Suprapubic skin (tissue), 4 donors: ENCODE measurements around the gene F7. TPM values are rescaled to one million over a fixed set of nuclear protein-coding genes. Genes with fewer than 3 reads are reported as not detected.

Source experiments
- DNase-seq, 2 donors: peaks; one replicate each; pipeline ENCODE4 v3.0.0-alpha.2; 2019; ENCODE audit warnings: low spot score in 2 of 2
- H3K27ac ChIP-seq: fragments of 200-600 bp; sonication (generic); one replicate; pipeline ENCODE4 v1.5.1; 2019
- H3K27me3 ChIP-seq: fragments of 200-600 bp; sonication (generic); one replicate; pipeline ENCODE4 v1.5.1; 2019
- H3K36me3 ChIP-seq: fragments of 200-600 bp; sonication (generic); one replicate; pipeline ENCODE4 v1.5.1; 2019
- H3K4me1 ChIP-seq: fragments of 200-600 bp; sonication (generic); one replicate; pipeline ENCODE4 v1.5.1; 2019
- H3K4me3 ChIP-seq: fragments of 200-600 bp; sonication (generic); one replicate; pipeline ENCODE4 v1.5.1; 2019; ENCODE audit warnings: mild to moderate bottlenecking
- H3K9me3 ChIP-seq: fragments of 200-600 bp; sonication (generic); one replicate; pipeline ENCODE4 v1.5.1; 2019
- EP300 ChIP-seq: sonication (generic); formaldehyde crosslinking; IDR thresholded peaks from one replicate; pipeline ENCODE4 v1.6.1; 2017; ENCODE audit warnings: antibody characterized with exemption
- POLR2A ChIP-seq, 2 donors: fragments of 450-650 bp; IDR thresholded peaks; one replicate each; pipeline ENCODE4 v1.6.1; 2017; ENCODE audit warnings: antibody characterized with exemption in 2 of 2, mild to moderate bottlenecking in 2 of 2, moderate library complexity in 2 of 2
- POLR2AphosphoS5 ChIP-seq, 3 donors: sonication (generic); formaldehyde crosslinking; IDR thresholded peaks; one replicate each; pipeline ENCODE4 v1.6.1; 2017; ENCODE audit warnings: antibody characterized with exemption in 3 of 3
- WGBS: methylation state at CpG from one replicate; pipeline ENCODE4 v1.1.5; 2018; 5-methylcytosine and 5-hydroxymethylcytosine counted together
- total RNA-seq, 4 donors: library from RNA; depleted of rRNA; stranded (reverse); fragments of >200 nt; gene quantifications; one replicate each; pipeline ENCODE4 v1.1.0, GENCODE V29; 2016
- TF ChIP-seq, protein P1 (sequence below), 2 donors: fragments of 200-600 bp in 1 of 2; fragments of 450-650 bp in 1 of 2; sonication (generic) in 1 of 2; IDR thresholded peaks; one replicate each; pipeline ENCODE4 v1.5.1; 2016 to 2019; ENCODE audit warnings: antibody characterized with exemption in 2 of 2, mild to moderate bottlenecking in 1 of 2, moderate library complexity in 1 of 2

F7 gene
- total RNA-seq, 4 donors from 2014 or later, result not detected

DNA sequence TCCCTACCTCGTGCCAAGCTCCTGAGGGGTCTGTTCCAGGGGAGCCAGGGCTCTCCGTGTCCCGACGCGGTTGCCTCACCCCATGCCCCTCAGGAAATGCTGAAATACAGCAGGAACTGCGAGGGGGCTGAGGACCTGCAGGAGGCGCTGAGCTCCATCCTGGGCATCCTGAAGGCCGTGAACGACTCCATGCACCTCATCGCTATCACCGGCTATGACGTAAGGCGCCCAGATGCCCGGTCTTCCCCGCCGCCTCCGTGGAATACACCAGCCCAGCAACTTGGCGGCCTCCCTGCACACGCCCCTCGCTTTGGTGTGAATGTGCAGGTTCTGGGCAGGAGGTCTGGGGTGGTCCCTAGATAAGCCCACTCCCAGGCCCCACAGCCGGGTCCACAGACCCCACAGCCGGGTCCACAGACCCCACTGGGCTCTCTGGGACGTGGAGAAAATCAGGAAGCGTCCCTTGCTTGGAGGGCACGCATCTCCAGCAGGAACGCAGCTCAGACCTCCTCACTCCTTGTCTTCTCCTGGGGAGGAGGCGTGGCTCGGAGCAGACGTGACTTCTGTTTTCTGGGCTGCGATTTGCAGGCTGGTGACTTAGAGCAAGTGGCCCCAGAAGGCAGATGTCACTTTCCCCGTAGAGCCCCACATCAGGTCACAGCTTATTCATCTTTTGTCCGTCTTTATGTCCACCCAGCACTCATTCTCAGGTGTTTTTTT lies 19.4 kb upstream of the F7 start:
- 77% methylated on average over 12 of the region's 32 CpGs for WGBS
- peaks cover 39% of the 10 kb centered on the region for H3K36me3 ChIP-seq

DNA sequence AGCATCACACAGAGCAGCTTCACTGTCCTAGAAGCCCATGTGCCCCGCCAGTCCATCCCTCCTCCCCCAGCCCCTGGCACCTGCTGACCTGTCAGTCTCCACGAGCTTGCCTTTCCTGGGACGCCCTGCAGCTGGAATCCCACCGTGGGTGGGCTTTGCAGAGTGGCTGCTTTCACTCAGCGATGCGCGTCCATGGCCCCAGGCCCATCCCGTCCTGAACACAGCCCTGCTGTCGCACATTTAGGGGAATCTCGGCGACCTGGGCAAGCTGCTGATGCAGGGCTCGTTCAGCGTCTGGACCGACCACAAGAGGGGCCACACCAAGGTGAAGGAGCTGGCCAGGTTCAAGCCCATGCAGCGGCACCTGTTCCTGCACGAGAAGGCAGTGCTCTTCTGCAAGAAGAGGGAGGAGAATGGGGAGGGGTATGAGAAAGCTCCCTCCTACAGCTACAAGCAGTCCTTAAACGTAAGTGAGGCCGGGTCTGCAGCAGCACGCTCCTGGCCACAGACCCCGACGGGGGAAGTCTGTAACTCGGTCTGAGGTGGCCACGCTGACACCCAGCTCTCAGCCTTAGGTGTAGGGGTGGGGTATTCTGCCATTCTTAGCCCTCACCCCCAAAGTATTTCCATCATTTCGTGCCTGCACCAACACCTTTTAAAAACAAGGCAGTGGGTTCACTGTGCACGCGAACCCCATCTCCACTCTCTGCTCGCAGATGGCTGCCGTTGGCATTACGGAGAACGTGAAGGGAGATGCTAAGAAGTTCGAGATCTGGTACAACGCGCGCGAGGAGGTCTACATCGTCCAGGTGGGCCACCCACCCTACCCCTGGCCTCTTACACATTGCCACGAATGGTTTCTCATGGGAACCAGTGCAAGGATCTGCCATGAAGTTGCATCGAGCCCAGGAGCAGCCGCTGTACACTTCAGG lies 18.3 kb upstream of the F7 start:
- no peak for DNase-seq
- H3K4me3 ChIP-seq, result no peak overlapping the region
- no peak for TF ChIP-seq POLR2AphosphoS5 (IDR thresholded peaks at IDR 0.05)
- TF ChIP-seq POLR2A (IDR thresholded peaks at IDR 0.05), result no peak
- TF ChIP-seq, protein P1, sequence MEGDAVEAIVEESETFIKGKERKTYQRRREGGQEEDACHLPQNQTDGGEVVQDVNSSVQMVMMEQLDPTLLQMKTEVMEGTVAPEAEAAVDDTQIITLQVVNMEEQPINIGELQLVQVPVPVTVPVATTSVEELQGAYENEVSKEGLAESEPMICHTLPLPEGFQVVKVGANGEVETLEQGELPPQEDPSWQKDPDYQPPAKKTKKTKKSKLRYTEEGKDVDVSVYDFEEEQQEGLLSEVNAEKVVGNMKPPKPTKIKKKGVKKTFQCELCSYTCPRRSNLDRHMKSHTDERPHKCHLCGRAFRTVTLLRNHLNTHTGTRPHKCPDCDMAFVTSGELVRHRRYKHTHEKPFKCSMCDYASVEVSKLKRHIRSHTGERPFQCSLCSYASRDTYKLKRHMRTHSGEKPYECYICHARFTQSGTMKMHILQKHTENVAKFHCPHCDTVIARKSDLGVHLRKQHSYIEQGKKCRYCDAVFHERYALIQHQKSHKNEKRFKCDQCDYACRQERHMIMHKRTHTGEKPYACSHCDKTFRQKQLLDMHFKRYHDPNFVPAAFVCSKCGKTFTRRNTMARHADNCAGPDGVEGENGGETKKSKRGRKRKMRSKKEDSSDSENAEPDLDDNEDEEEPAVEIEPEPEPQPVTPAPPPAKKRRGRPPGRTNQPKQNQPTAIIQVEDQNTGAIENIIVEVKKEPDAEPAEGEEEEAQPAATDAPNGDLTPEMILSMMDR (IDR thresholded peaks at IDR 0.05), result no peak
- no peak for TF ChIP-seq EP300
- H3K27me3 ChIP-seq, result no peaks in the 10 kb centered on the region
- WGBS, result 94% methylated on average over 30 of the region's 39 CpGs
- no peak overlapping the region for H3K27ac ChIP-seq
- H3K9me3 ChIP-seq, result no peaks in the 10 kb centered on the region
- H3K36me3 ChIP-seq, result peaks cover 39% of the 10 kb centered on the region
- H3K4me1 ChIP-seq, result peaks cover 11% of the 10 kb centered on the region

More for the DNA sequence above, 19.4 kb upstream of the F7 start:
- no peak overlapping the region for H3K27ac ChIP-seq
- H3K4me1 ChIP-seq, result peaks cover 11% of the 10 kb centered on the region
- no peak for DNase-seq
- H3K9me3 ChIP-seq, result no peaks in the 10 kb centered on the region
- TF ChIP-seq, protein P1 (IDR thresholded peaks at IDR 0.05), result no peak
- TF ChIP-seq POLR2A (IDR thresholded peaks at IDR 0.05) (no peak), EP300 (no peak), POLR2AphosphoS5 (IDR thresholded peaks at IDR 0.05) (no peak)
- no peak overlapping the region for H3K4me3 ChIP-seq
- no peaks in the 10 kb centered on the region for H3K27me3 ChIP-seq

DNA sequence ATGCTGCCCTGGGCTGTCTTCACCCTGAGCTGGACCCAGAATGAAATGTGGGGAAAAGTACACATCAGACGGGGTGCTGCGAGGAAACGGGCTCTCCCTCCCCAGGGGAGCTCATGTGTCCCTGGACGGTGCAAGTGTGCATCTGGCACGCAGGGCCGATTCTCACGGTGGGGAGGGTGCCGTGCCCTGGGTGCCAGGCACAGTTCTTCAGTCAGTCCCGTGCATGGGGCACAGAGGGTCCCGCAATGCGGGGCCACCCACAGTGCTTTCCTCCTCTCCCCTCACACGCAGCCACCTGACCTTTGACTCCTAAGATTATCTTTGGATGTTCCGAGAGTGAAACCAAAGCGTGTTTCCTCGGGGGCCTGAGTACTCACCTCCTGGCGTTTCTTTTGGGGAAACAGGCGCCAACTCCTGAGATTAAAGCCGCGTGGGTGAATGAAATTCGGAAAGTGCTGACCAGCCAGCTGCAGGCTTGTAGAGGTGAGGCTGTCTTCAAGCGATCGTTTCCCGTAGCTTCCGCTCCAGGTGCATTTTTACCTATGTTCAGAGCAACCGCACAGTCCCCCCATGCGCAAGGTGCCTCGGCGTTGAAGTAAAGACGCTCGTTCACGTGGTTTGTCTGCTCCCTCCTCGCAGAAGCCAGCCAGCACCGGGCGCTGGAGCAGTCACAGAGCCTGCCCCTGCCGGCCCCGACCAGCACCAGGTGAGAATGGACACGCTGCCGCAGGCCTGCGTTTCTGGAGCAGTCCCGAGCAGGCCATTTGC lies 17.5 kb upstream of the F7 start:
- DNase-seq, result peak in 1 of 2 donors; percentile 66
- H3K27me3 ChIP-seq, result no peaks in the 10 kb centered on the region
- peaks cover 39% of the 10 kb centered on the region for H3K36me3 ChIP-seq
- WGBS, result 94% methylated on average over 29 of the region's 40 CpGs
- no peak for TF ChIP-seq POLR2AphosphoS5 (IDR thresholded peaks at IDR 0.05)
- no peak for TF ChIP-seq POLR2A (IDR thresholded peaks at IDR 0.05)
- TF ChIP-seq, protein P1 (IDR thresholded peaks at IDR 0.05), result no peak
- no peak for TF ChIP-seq EP300
- H3K4me1 ChIP-seq, result peaks cover 11% of the 10 kb centered on the region
- no peaks in the 10 kb centered on the region for H3K9me3 ChIP-seq
- H3K4me3 ChIP-seq, result no peak overlapping the region
- H3K27ac ChIP-seq, result no peak overlapping the region

DNA sequence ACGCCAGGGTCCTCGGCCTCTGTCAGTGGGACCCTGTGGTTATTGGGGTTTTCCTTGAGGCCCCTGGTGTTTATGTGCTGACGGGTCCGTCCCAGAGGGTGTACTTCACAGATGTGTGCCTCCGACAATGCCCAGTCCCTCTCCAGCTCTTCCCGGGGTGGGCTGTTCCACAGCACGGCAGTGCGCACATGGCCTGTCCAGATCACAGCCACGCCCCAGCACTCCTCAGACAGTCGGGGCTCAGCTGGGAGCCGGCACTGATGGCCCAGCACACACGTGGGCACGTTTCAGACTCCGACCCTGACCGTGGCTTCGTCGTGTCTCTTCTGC lies 16.9 kb upstream of the F7 start:
- TF ChIP-seq POLR2A (IDR thresholded peaks at IDR 0.05), result no peak
- TF ChIP-seq EP300, result no peak
- TF ChIP-seq, protein P1 (IDR thresholded peaks at IDR 0.05), result no peak
- TF ChIP-seq POLR2AphosphoS5 (IDR thresholded peaks at IDR 0.05), result no peak
- DNase-seq, result peak in 1 of 2 donors; percentile 63
- peaks cover 5% of the 10 kb centered on the region for H3K4me1 ChIP-seq
- H3K36me3 ChIP-seq, result peaks cover 39% of the 10 kb centered on the region
- H3K4me3 ChIP-seq, result no peak overlapping the region
- H3K27ac ChIP-seq, result no peak overlapping the region
- H3K27me3 ChIP-seq, result no peaks in the 10 kb centered on the region
- 91% methylated on average over 12 of the region's 17 CpGs for WGBS
- no peaks in the 10 kb centered on the region for H3K9me3 ChIP-seq
